IPS-NIHi7 (cell line): ENCODE data around the gene PADI1.
"Not testable (repeated sequence)": the region's sequence is repeated elsewhere in the genome, so short reads cannot be mapped to it uniquely, and the experiment has no call there.

Experiments
- DNase-seq: peaks from one replicate; pipeline ENCODE4 v3.0.0; 2012; ENCODE audit warnings: mixed read lengths; ENCODE audit errors: extremely low spot score

The PADI1 gene

GRCh38 chr1:17217607-17218006, 12.7 kb downstream of the PADI1 start:
- DNase-seq = no peak

- DNase-seq = no peak
Observed at GRCh38 chr1:17218939-17219338, 14.0 kb downstream of the PADI1 start.

- no peak for DNase-seq
Observed at GRCh38 chr1:17220287-17220686, 15.4 kb downstream of the PADI1 start.

GRCh38 chr1:17222557-17222956, 17.6 kb downstream of the PADI1 start:
- DNase-seq = no peak

- no peak for DNase-seq
Observed at GRCh38 chr1:17224434-17224833, 19.5 kb downstream of the PADI1 start.

- DNase-seq = no peak
Observed at GRCh38 chr1:17225140-17225539, 20.2 kb downstream of the PADI1 start.

- no peak for DNase-seq
Observed at GRCh38 chr1:17227358-17227915, 22.5 kb downstream of the PADI1 start.

- DNase-seq = no peak
Observed at GRCh38 chr1:17228619-17229018, 23.7 kb downstream of the PADI1 start.

- no peak for DNase-seq
Observed at GRCh38 chr1:17229379-17229778, 24.5 kb downstream of the PADI1 start.

- DNase-seq = no peak
Observed at GRCh38 chr1:17230106-17230505, 25.2 kb downstream of the PADI1 start.

- no peak for DNase-seq
Observed at GRCh38 chr1:17230671-17231310, 25.9 kb downstream of the PADI1 start.

GRCh38 chr1:17232759-17233661, 28.1 kb downstream of the PADI1 start:
- no peak for DNase-seq

GRCh38 chr1:17233675-17234320, 28.9 kb downstream of the PADI1 start:
- DNase-seq = no peak

- no peak for DNase-seq
Observed at GRCh38 chr1:17234405-17234804, 29.5 kb downstream of the PADI1 start.

- no peak for DNase-seq
Observed at GRCh38 chr1:17235135-17235885, 30.4 kb downstream of the PADI1 start.

- DNase-seq = peak; percentile 92
Observed at GRCh38 chr1:17236779-17237560, 32.0 kb downstream of the PADI1 start.

- no peak for DNase-seq
Observed at GRCh38 chr1:17237561-17237903, 32.6 kb downstream of the PADI1 start.

GRCh38 chr1:17239420-17239819, 34.5 kb downstream of the PADI1 start:
- DNase-seq = peak; percentile 91

GRCh38 chr1:17241011-17241779, 36.3 kb downstream of the PADI1 start:
- not testable (repeated sequence) for DNase-seq

- DNase-seq = not testable (repeated sequence)
Observed at GRCh38 chr1:17241780-17242074, 36.8 kb downstream of the PADI1 start.
